ENCODE data around the gene MRTFA. TPM values are rescaled to one million over a fixed set of nuclear protein-coding genes. Genes with fewer than 3 reads are reported as not detected.

The MRTFA gene
- total and polyA plus RNA-seq, 3 donors from 2014 or later: 59.5 to 162 (median 158) TPM

DNA sequence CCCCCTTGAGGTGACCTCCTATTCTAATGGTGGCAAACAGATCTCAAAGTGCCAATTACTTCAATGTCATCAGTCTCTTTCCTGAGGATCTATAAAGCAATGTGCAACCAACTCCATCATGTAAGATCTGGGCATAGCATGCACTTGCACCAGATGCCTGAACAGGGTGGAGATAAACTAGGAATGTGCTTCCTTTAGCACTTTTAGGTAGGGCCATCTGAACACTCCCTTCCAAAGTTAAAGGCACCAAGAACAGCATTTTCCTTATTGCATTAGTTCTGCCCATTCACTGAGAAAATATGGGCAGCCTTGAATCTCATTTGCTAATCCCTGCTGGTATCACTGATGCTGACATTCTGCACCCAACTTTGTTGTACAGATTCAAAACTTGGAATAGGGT is 154.1 kb downstream of the MRTFA start:
- no peak overlapping the region for H3K27ac ChIP-seq
- intact Hi-C loops (cut with DNase I; ENCODE audit: low total_unique reads): no loop called here
- peaks cover 13% of the 10 kb centered on the region for H3K4me1 ChIP-seq
- no peaks in the 10 kb centered on the region for H3K36me3 ChIP-seq (ENCODE audit: low read depth, missing control alignments)
- no peaks in the 10 kb centered on the region for H3K27me3 ChIP-seq
- no peak for DNase-seq
- H3K4me3 ChIP-seq: no peak overlapping the region
- TF ChIP-seq, protein P1, sequence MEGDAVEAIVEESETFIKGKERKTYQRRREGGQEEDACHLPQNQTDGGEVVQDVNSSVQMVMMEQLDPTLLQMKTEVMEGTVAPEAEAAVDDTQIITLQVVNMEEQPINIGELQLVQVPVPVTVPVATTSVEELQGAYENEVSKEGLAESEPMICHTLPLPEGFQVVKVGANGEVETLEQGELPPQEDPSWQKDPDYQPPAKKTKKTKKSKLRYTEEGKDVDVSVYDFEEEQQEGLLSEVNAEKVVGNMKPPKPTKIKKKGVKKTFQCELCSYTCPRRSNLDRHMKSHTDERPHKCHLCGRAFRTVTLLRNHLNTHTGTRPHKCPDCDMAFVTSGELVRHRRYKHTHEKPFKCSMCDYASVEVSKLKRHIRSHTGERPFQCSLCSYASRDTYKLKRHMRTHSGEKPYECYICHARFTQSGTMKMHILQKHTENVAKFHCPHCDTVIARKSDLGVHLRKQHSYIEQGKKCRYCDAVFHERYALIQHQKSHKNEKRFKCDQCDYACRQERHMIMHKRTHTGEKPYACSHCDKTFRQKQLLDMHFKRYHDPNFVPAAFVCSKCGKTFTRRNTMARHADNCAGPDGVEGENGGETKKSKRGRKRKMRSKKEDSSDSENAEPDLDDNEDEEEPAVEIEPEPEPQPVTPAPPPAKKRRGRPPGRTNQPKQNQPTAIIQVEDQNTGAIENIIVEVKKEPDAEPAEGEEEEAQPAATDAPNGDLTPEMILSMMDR (IDR thresholded peaks at IDR 0.05): no peak
- no peak for TF ChIP-seq POLR2A (IDR thresholded peaks at IDR 0.05)
- no peaks in the 10 kb centered on the region for H3K9me3 ChIP-seq

DNA sequence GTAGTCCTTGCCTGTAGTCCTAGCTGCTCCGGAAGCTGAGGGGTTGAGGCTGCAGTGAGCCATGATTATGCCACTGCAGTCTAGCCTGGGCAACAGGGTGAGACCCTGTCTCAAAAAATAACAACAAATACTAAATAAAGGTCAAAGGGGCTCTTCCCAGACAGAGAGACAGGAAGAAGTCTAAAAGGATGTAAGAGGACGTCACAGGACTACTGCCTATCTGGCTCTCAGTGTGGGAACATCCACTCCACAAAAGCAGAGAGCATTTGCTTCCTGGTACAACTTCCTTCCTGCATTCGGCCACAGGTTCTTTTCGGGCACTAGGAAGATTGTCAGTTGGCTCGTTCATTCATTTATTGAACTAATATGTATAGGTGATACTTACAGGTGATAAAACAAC is 155.5 kb downstream of the MRTFA start:
- DNase-seq: no peak
- intact Hi-C loops (cut with DNase I; ENCODE audit: low total_unique reads): no loop called here
- H3K27me3 ChIP-seq: no peaks in the 10 kb centered on the region
- no peak overlapping the region for H3K4me3 ChIP-seq
- no peaks in the 10 kb centered on the region for H3K36me3 ChIP-seq (ENCODE audit: low read depth, missing control alignments)
- no peak overlapping the region for H3K27ac ChIP-seq
- H3K4me1 ChIP-seq: peaks cover 13% of the 10 kb centered on the region
- 70 to 82% methylated on average over 5 of the region's 5 CpGs for WGBS, 2 donors
- TF ChIP-seq, protein P1 (IDR thresholded peaks at IDR 0.05): no peak
- no peak for TF ChIP-seq POLR2A (IDR thresholded peaks at IDR 0.05)
- no peaks in the 10 kb centered on the region for H3K9me3 ChIP-seq

DNA sequence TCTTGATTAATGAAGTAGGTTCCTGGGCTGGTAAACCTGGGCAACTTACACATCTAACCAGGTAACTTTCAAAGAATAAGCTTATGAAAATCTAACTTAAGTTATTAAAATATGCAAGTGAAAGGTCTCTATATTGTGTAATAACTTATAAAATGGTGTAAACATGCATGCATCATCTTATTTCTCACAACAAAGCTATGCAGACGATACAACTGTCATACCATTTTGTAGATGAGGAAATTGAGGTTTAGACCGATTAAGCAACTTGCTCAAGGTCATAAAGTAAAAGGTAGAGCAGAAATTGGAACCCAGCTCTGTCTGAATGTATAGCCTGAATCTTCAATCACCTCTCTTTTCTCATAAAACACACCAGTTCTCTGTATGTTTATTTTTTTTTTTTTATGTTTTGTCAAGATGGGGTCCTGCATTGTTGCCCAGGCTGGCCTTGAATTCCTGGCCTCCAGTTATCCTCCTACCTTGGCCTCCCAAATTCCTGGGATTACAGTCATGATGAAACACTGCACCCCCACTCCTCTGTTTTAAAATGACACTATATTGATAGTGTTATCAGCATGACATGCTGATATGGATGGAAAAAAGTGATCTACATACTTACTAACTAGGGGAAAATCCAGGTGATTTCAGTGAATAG is 156.5 kb downstream of the MRTFA start:
- Histone ChIP-seq H3K27ac (no peak overlapping the region), H3K4me3 (no peak overlapping the region), H3K9me3 (no peaks in the 10 kb centered on the region), H3K27me3 (no peaks in the 10 kb centered on the region), H3K4me1 (peaks cover 13% of the 10 kb centered on the region), H3K36me3 (ENCODE audit: low read depth, missing control alignments) (no peaks in the 10 kb centered on the region)
- no peak for DNase-seq
- intact Hi-C loops (cut with DNase I; ENCODE audit: low total_unique reads): no loop called here
- 83 to 87% methylated on average over 2 of the region's 2 CpGs for WGBS, 2 donors
- TF ChIP-seq, protein P1 (IDR thresholded peaks at IDR 0.05): no peak

DNA sequence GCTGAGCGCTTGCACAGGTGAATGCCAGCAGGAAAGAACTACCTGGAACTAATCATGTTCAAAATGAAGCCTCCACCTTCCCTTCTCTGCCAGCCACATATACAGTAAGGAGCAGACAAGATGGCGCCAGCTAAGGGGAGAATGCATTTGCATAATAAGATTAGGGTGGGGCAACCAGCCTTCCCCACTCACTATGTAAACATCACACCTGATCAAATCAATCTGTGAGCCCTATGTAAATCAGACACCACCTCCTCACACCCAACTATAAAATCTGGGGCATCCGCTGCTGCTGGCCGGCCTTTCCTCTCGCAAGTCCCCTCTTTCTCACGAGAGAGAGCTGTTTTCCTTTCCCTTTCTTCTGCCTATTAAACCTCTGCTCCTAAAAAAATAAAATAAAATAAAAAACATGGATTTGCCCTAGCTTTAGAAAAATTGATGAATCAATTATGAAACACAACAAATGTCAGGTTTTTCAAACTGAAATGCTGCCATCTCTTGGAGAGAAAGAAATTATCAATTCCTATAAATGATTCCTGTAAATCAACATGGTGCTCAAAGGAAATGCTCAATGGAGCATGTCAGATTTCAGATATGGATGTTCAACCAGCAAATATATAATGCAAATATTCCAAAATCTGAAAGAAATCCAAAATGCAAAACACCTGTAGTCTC is 157.3 kb downstream of the MRTFA start:
- H3K27ac ChIP-seq: peak overlapping the region in 1 of 2 donors; percentile 62
- peaks cover 13% of the 10 kb centered on the region for H3K4me1 ChIP-seq
- WGBS, 2 donors: 81 to 92% methylated on average over 5 to 6 of the region's 6 CpGs
- no peak for TF ChIP-seq POLR2A (IDR thresholded peaks at IDR 0.05)
- TF ChIP-seq, protein P1 (IDR thresholded peaks at IDR 0.05): no peak
- H3K4me3 ChIP-seq: no peak overlapping the region
- H3K36me3 ChIP-seq (ENCODE audit: low read depth, missing control alignments): no peaks in the 10 kb centered on the region
- intact Hi-C loops (cut with DNase I; ENCODE audit: low total_unique reads): no loop called here
- no peak for DNase-seq
- H3K27me3 ChIP-seq: no peaks in the 10 kb centered on the region
- no peaks in the 10 kb centered on the region for H3K9me3 ChIP-seq
